Measurements from ENCODE around the gene ARHGAP28. TPM values are rescaled to one million over a fixed set of nuclear protein-coding genes. Genes with fewer than 3 reads are reported as not detected.

Gene ARHGAP28
- total RNA-seq, 1 donor from 2014 or later = 2.4 TPM

DNA sequence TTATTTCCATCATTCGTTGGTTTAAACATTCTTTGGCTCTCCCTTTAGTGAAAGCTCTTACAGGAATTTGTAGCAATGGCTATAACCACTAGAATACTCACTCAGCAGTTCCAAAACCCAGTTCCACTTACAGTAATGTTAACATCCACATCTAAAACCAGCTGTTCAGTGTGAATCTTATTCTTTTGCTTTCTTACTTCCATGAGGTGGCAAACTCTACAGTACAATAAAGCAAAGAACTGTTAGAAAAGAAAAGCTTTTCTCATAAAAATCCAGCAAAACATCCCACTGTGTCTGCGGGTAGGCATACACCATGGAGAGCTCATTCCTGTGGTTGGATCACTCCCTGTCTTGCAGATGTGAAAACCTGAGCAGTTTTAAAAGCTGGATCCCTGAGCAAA, 147.1 kb downstream of the ARHGAP28 start:
- ATAC-seq = no peak

DNA sequence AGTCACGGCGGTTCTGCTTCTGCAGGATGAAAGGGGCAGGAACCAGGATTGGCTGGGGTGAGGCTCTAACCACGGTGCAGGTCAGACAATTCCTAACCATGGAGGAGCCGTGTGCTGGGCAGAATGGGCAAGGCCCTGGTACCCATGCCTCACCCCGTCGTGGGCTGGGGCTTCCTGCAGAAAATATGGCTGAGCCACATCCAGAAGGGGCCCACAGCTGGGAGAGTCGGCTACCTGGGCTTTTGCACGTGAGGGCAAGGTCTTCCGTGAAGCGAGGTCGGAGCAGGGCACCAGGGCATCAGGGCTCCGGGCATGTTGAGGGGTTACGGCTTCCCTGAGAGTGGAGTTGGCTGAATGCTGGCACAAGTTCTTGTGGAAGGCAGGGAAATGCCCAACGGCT, 147.8 kb downstream of the ARHGAP28 start:
- no peak for ATAC-seq

DNA sequence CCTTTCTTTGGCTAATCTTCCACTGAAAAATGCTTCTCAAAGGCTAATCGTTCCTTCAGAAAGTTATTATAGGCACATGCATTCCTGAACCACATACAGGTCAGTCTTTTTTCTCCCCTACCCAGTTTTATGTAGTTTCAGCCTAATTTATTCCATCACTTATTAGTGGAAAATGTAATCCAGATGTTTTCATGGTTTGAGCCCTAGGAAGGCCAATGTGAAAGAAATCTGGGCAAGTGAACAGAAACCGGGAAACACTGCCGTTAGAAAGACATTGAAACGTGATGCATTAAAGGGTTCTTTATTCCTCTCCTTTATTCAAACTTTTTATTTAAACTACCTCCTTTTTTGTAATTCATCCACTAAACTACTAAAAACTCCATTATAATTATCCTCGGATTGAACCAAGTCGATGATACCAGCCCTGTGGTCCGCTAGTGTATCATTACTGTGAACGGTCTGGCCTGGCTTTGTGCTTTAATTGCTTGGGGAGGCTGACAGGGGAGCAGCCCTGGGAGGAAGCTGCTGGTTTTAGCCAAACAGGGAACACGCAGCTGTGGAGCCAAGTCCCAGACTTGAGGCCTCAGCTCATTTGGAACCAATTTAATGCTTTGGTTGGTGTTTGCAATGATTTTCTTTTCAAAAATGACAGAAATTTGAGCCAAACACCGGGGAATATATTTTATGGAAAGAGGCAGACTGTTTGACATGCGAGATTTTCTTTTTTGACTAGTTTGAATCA, 149.2 kb downstream of the ARHGAP28 start:
- no peak for ATAC-seq

DNA sequence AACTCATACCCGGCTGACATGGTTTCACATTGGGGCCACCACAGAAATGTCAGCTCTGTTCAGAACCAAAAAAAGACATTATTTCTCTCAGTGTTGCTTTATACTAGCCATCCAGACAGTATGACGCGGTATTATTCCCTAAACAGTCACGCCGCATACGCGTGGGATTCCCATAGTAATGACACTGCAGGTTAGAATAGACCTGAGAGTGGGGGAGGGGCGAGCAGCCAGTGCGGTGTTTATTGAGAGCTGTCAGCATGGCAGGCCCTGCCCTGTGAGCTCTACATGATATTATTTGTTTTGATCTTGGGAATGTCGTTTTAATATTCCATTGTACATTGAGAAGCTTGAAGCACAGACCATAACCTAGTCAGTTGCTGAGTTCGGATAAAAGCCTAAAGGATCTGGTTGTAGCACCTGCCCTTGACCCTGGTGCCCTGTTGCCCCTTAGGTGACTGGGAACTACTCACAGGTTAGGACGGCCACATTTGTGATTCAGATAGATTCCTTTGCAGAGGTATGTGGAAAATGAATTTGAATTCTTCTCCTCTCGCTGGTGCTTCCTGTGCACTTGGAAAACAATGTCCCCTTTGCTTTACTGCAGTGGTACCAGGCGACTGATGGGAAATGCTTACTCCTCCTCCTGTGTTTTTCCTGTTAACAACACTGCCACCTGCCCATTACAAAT, 150.1 kb downstream of the ARHGAP28 start:
- ATAC-seq = no peak

DNA sequence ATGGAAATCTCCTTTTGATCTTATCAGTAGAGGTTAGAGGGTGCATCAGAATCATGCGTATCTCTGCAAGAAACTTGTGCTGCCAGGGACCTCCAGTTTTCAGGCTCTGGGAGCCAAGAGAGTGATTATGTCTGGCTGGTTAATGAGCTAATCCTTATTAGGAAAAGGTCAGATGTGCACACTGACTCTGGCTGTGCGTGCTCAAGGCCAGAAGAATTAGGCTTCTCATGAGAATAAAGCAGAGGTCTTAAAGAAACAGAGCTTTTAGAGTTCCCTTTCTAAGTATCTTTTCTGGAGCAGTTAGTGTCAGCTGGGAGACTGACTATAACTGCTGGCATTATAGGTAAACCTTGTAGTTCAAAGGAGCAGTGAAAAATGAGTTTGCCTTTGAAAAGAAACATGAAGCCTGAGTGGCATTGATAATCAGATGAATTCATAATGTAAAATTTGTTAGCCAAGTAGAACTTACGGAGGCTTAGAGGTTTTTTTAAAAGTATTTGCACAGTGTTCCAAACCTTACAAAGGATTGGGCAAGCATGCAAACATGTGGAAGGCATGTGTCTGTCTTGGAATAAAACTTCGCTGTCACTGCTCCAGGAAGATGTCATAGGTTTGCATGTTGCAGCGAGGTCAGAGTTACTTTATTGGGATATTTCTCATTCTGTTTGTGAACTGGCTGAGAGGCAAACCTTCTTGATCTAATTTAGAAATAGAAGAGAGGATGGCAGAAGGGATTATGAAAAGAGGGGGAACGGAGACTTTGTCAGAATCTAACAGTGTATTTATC, 151.7 kb downstream of the ARHGAP28 start:
- ATAC-seq = peak; percentile 15

DNA sequence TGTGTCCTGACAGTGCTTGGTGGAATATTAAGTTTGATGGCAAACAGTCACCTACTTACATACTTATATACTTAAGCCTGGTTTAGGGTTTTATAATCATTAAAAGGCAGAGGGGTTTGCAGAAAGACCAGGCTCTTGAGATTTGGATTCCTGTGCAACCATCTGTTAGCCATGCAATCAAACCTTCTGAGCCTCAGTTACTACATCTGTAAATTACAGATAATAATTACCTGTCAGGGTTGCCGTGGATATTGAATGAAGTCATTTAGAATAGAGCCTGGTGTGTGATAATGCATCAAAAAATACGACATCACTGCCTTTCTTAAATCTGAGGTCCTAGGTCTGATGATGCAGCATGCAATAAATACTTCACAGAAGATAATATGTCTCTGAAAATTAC, 152.9 kb downstream of the ARHGAP28 start:
- no peak for ATAC-seq

DNA sequence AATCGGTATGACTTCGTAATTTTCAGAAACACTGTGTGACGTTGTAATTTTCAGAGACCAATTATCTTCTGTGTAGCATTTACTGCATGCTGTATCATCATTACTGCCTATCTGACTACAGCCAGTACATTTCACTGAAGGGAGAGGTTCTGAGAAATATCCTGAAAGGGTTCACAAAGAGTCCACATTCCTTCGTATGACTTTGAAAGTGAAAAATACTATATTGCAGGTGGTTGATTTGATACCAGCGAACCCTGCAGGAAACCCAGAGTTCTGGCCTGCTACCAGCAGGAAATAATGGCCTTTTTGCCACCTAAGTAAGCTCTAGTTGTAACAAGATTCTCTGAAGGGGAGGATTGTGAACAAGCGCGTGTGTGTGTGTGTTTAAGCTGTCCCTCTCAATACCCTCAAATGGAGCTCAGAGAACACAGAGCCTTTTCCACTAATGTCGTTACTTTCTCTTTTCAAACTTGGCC, 155.5 kb downstream of the ARHGAP28 start:
- ATAC-seq = no peak

DNA sequence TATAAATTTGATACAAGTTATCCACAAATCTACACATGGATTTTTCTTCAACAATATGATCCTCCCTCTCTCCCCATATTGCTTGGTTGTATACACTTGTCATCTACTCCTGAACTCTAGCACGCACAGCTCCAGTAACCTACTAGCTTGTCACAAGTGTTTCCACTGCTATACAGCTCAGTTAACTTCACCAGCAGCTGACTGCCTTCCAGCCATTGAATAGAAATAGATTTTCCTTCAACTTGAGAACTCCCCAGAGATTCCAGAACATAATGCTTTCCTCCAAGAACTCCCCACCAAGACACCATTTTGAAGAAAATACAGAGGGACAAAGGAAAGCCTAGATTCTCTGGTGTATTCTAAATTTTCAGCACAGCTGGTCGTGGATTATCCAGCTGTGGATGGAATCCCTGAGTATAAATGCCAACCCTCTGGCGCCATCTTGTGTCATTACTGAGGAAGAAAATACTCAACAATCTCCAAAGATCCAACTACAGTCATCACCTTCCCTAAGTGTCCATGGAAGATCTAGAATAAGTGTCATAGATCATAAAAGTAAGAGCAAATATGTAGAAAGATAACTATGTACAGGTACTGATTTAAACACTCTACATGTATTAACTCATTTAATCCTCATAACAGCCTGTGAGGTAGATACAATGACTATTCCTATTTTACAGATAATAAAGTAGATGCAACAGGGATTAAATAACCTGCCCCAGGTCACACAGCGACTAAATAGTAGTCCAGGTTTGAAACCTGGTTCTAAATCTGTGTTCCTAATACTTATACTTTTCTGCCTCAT, 156.7 kb downstream of the ARHGAP28 start:
- peak; percentile 75 for ATAC-seq

DNA sequence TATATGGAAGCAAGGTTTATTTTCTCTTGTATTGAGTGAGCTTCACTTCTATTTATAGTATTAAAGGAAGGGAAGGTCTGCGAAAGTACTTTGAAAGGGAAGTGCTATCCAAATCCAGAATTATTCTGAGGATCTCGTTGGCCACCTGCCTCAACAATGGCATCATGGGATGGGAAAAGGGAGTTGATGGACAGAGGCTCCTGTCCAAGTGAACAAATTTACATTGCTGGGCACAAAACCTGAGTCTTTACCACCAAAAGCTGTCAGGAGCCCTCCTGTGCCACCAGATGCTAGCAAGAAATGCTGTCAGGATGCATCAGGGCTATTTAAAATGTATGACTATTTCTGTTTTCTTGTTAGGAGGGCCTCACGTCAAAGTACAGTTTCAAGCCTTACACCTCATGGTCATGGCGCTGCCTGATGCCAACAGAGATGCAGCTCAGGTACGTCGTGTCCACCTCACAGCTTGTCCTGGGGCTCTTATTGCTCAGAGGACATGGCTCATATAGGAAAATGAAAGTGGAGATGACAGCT, 157.3 kb downstream of the ARHGAP28 start:
- no peak for ATAC-seq

DNA sequence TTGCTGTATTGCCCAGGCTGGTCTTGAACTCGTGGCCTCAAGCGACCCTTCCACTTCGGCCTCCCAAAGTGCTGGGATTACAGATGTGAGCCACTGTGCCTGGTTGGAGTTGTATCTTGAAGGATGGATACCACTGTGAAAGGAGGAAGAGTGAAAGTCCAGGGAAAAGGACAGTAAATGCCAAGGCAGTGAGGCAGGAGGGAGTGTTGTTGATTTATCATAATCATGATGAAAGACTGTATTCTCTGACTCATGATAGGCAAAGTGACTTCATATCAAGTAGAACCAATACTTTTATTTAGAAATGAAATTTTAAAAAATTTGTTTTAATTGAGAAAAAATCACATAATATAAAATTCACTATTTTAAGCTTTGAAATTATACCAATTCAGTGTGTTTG, 162.3 kb downstream of the ARHGAP28 start:
- ATAC-seq = no peak

DNA sequence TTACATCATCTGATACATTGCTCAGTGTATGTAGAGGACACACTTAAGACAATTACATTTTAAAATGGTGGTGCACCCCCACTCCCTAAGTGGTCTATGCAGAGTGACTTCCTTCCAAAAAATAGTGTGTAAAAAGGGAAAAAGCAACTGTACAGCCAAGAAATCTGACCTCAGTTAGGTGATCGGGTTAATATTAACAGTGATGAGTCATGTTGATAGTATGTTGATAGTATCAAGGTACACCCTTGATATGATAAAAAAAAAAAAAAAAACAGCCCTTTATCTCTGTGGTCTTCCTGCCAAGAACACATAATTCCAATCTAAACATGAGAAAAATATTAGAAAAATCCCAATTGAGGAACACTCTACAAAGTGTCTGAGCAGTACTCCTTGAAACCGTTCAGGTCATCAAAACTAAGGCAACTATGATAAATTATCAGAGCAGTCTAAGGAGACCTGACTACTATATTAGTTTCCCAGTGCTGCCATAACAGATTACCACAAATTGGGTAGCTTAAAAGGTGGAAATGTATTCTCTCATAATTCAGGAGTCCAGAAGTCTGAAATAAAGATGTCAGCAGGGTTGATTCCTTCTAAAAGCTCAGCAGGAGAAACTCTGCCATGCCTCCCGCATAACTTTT, 171.9 kb downstream of the ARHGAP28 start:
- ATAC-seq = no peak

DNA sequence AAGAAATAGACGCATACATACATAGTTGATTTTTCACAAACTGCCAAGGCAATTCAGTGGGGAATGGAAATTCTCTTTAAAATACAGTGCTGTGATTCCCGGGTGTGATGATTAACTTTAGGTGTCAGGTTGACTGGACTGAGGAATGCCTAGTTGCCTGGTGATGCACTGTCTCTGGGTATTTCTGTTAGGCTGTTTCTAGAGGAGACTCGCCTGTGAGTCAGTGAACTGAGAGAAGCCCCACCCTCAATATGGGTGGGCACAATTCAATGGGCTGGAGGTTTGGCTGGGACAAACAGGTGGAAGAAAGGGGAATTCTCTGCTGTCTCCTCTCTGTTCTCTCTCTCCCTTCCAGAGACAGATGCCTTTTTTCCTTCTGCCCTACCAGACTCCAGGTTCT, 187.6 kb downstream of the ARHGAP28 start:
- no peak for ATAC-seq

DNA sequence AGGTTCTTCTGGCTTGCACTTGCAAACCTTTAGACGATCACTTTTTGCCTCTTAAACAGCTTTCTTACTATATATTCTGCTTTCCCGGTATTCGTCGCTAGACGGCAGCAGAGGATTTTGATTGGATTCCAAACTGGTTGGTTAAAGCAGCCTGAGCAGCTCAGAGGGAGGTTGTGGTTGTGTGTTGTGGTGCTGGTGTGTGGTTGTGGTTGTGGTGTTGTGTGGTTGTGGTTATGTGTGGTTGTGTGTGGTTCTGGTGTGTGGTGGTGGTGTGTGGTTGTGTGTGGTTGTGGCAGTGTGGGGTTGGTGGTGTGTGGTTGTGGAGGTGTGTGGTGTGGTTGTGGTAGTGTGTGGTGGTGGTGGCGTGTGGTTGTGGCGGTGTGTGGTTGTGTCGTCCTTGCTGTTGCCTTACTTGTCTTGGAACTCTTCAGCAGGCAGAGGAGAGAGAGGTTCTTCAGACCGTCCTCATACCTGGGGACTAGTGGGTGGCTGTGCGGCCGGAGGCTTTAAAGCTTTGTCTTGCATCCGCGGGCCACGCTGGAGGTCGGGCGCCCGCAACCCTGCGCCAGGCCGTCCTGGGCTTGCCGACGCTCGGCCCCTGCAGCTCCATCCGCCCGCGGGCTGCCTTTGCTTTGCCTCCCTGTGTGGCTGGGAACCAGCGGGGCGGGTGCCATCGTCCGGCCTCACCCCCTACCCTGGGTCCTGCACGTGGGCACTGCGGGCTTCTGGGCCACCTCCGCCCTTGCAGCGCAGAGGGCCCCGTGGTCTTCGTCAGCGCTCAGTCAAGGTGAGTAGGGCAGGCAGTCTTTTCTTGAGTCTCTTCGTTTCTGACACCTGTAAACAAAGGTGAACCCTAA, 190.8 kb downstream of the ARHGAP28 start:
- peak; percentile 69 for ATAC-seq

DNA sequence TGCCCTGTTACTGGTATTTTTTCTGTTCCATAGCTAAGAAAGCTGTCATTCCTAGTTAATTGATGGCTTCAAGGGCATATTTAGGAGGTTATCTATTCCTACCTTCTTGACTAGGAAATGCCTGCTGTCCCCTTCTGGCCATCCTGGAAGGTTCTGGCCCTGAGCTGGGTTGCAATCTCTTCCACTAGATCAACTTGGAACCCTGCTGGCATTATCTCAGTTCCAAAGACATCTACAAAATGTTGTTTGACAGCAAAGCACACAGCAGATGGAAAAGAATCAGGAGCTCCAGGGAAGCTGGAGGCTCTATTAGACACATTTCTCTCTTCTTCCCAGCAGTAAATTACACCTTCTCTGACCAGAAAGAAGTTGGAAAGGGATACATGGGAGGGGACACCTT, 192.1 kb downstream of the ARHGAP28 start:
- no peak for ATAC-seq

DNA sequence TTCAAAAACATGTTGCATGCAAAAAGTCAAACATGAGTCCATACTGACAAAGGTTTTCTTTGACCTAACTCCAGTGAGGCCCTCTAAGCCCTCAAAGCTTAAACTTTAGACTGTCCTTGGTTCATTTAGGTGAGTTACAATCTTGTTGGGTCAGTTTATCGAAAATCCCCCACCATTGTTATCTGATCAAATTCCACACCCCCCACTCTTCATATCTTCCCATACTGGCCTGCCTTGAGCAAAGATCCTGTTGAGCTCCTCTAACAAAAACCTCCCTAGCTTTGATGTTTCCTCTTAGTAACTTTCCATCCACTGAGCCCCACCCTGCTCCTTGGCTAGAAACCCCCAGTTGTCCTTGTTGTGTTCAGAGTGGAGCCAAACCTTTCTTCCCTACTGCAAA, 193.7 kb downstream of the ARHGAP28 start:
- no peak for ATAC-seq

DNA sequence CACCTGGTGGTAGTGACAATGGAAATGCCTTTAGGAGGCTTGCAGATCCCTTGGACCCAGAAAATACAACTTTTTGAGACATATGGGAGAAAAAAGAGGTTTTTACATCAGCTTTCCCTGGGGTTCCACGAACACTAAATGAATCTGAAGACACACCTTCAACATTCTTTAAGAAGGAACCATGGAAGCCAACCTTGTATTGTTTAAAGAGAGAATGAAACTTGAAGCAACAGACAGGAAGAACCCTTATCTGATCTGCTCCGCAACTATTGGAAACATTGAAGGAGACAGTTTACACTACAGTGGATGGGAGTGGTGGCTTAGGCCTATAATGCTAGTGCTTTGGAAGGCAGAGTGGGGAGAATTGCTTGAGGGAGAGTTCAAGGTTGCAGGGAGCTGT, 197.6 kb downstream of the ARHGAP28 start:
- ATAC-seq = no peak

DNA sequence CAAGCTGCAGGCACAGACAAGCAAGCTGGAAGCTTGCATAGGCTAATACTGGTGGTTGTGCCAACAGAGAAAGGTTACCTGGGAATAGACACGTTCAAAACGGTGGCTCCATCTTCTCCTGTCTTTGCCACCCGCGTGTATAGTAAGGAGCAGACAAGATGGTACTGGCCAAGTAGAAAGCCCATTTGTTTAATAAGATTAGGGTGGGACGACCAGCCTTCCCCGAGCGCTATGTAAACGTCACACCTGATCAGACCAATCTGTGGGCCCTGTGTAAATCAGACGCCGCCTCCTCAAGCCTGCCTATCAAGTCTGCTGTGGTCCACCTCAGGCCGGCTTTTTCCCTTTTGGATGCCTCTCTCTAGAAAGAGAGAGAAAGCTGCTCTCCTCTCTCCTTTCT, 198.8 kb downstream of the ARHGAP28 start:
- peak; percentile 60 for ATAC-seq

DNA sequence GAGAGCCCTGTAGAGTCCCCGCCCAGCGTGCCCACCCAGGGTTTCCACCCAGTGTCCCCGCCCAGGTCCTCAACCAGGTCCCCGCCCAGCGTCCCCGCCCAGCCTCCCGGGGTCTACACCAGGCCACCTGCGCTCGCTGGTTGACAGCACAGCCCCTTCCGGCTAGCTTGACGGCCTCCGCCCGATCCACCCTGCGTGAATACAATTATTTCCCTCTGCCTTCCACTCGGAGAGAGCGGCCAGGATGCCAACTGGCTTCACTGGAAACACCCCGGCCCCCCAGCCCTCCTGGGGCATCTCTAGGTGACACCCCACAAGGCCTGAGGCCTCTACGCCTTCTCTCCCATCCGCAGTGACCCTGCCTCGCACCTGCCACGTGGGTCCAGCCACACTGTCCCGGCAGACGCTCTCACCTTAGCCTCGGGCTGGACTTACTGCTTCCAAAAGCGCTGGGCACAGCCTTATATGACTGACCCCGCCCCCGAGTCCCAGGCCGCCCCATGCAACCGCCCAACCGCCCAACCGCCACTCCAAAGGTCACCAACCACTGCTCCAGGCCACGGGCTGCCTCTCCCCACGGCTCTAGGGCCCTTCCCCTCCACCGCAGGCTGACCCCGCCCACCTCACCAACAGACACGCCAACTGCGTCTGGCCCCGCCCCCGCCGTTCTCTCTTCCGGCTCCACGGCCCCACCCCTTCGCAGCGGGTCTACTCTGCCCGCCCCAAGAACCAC, 200.0 kb downstream of the ARHGAP28 start:
- ATAC-seq = peak; percentile 42

DNA sequence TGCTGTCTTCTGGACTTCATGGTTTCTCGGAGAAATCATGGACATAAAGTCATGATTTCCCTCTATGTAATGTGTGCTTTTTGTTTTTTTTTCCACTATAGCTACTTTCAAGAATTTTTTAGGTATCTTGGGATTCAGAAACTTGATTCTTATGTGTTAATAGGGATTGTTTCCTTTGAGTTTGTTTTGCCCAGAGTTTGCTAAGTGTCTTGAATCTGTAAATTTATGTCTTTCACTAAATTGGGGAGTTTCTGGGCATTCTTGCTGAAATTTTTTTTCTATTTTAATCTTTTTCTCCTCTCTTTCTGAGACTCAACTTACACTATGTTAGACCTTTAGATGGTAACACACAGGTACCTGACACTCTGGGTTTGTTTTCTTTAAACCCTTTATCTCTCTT, 205.3 kb downstream of the ARHGAP28 start:
- no peak for ATAC-seq

DNA sequence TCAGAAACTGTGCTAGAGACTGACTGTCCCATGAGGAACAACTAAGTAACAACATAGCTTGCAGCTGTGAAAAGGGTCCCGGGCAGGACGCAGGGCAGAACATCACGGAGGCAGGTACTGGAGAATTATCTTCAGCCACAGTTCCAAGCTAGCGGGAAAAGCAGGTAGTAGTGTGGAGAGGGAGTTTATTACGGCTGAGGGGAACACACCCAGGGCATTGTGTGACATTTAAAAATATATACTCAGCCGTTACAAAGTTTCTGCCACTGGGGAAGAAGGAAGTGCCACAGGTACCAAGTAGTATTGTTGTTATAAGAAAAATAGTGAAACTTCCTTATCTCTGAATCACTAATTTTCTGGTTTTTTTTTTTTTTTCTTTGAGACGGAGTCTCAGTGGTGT, 208.5 kb downstream of the ARHGAP28 start:
- no peak for ATAC-seq

Measured in esophagus mucosa (tissue), 1 donor.